GM18951 (cell line): ENCODE measurements around the gene PRR14L.
"Not testable (repeated sequence)": the region's sequence is repeated elsewhere in the genome, so short reads cannot be mapped to it uniquely, and the experiment has no call there.

Experiments
- POLR2A ChIP-seq: IDR thresholded peaks from 4 replicates; pipeline ENCODE4 v1.6.1; 2011; ENCODE audit warnings: mild to moderate bottlenecking; ENCODE audit not compliant: insufficient read length, insufficient read depth; ENCODE audit errors: extremely low read depth
- in situ Hi-C: fragments of 300-500 bp; cut with MboI; formaldehyde crosslinking; loops from one replicate; pipeline ENCODE4 v1.12.0; 2022; ENCODE audit warnings: low sequenced_read_pairs, mixed read lengths, inconsistent platforms; ENCODE audit not compliant: unreplicated experiment

Gene PRR14L

GRCh38 chr22:31752096-31752847, 2.3 kb upstream of the PRR14L start:
- in situ Hi-C loops, result no loop called here
- TF ChIP-seq POLR2A, result no peak

- in situ Hi-C loops, result no loop called here
- no peak for TF ChIP-seq POLR2A
Measured at GRCh38 chr22:31750365-31751284, 693 bp upstream of the PRR14L start.

GRCh38 chr22:31748490-31748889, 1.4 kb downstream of the PRR14L start:
- TF ChIP-seq POLR2A, result no peak
- in situ Hi-C loops, result no loop called here

- in situ Hi-C loops, result no loop called here
- TF ChIP-seq POLR2A, result no peak
Measured at GRCh38 chr22:31747441-31747840, 2.5 kb downstream of the PRR14L start.

- in situ Hi-C loops, result no loop called here
- no peak for TF ChIP-seq POLR2A
Measured at GRCh38 chr22:31743871-31744270, 6.1 kb downstream of the PRR14L start.

GRCh38 chr22:31742682-31743081, 7.2 kb downstream of the PRR14L start:
- no peak for TF ChIP-seq POLR2A
- in situ Hi-C loops, result no loop called here

GRCh38 chr22:31742115-31742514, 7.8 kb downstream of the PRR14L start:
- TF ChIP-seq POLR2A, result no peak
- in situ Hi-C loops, result no loop called here

- in situ Hi-C loops, result not testable (repeated sequence)
Measured at GRCh38 chr22:31740314-31740713, 9.6 kb downstream of the PRR14L start.

- TF ChIP-seq POLR2A, result no peak
- in situ Hi-C loops, result no loop called here
Measured at GRCh38 chr22:31739795-31740201, 10.1 kb downstream of the PRR14L start.

GRCh38 chr22:31738566-31738965, 11.4 kb downstream of the PRR14L start:
- in situ Hi-C loops, result no loop called here
- no peak for TF ChIP-seq POLR2A

GRCh38 chr22:31737932-31738331, 12.0 kb downstream of the PRR14L start:
- no peak for TF ChIP-seq POLR2A
- in situ Hi-C loops, result no loop called here

GRCh38 chr22:31736458-31736857, 13.5 kb downstream of the PRR14L start:
- in situ Hi-C loops, result no loop called here
- no peak for TF ChIP-seq POLR2A

GRCh38 chr22:31734512-31734911, 15.4 kb downstream of the PRR14L start:
- no peak for TF ChIP-seq POLR2A
- in situ Hi-C loops, result no loop called here

- no peak for TF ChIP-seq POLR2A
- in situ Hi-C loops, result no loop called here
Measured at GRCh38 chr22:31733580-31734079, 16.3 kb downstream of the PRR14L start.
